Ectodermal cell (in vitro differentiated cells): Measurements from ENCODE around the gene TTC39B.

ENCODE experiments used
- H3K27ac ChIP-seq: 2 replicates; pipeline ENCODE4 v1.7.0; 2013; ENCODE audit warnings: mild to moderate bottlenecking, low read depth, low read length; ENCODE audit not compliant: insufficient read depth, poor library complexity, severe bottlenecking
- H3K27me3 ChIP-seq: 2 replicates; pipeline ENCODE4 v1.7.0; 2013; ENCODE audit warnings: mild to moderate bottlenecking, low read length; ENCODE audit not compliant: insufficient read depth, control insufficient read depth, poor library complexity, severe bottlenecking
- H3K36me3 ChIP-seq: one replicate; pipeline ENCODE4 v1.7.0; 2013; ENCODE audit warnings: low read length; ENCODE audit not compliant: control insufficient read depth, insufficient read depth
- H3K4me1 ChIP-seq: one replicate; pipeline ENCODE4 v1.7.0; 2013; ENCODE audit warnings: low read length; ENCODE audit not compliant: control insufficient read depth, insufficient read depth
- H3K4me3 ChIP-seq: 2 replicates; pipeline ENCODE4 v1.7.0; 2013; ENCODE audit warnings: low read depth, low read length, control low read depth; ENCODE audit not compliant: insufficient read depth
- H3K9me3 ChIP-seq: 2 replicates; pipeline ENCODE4 v1.7.0; 2013; ENCODE audit warnings: mild to moderate bottlenecking, low read length, moderate library complexity; ENCODE audit not compliant: control insufficient read depth
- WGBS, 2 experiments: methylation state at CpG; one replicate each; pipeline ENCODE4 v1.1.7; 2013; ENCODE audit warnings: missing lambda C conversion rate in 2 of 2; 5-methylcytosine and 5-hydroxymethylcytosine counted together

TTC39B gene

DNA sequence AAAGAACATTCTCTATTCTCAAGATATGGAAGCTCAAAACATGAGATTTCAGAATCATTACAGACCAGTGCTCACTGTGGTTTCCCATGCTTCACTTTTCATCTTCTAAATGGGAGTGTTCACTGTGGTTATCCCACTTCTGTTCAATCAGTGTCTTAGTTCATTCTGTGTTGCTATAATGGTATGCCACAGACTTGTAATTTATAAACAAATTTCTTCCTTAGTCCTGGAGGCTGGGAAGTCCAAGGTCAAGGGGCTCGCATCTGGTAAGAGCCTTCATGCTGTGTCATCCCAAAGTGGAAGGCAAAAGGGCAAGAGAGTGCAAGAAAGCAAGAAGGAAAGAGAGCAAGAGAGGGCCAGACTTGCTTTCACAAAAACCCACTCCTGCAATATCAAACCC lies 146.3 kb downstream of the TTC39B start:
- H3K27me3 ChIP-seq: no peaks in the 10 kb centered on the region
- no peak overlapping the region for H3K4me3 ChIP-seq
- 85 to 100% methylated on average over 1 of the region's 1 CpG for WGBS, 2 experiments
- no peaks in the 10 kb centered on the region for H3K4me1 ChIP-seq
- H3K9me3 ChIP-seq: no peaks in the 10 kb centered on the region
- no peaks in the 10 kb centered on the region for H3K36me3 ChIP-seq
- no peak overlapping the region for H3K27ac ChIP-seq

DNA sequence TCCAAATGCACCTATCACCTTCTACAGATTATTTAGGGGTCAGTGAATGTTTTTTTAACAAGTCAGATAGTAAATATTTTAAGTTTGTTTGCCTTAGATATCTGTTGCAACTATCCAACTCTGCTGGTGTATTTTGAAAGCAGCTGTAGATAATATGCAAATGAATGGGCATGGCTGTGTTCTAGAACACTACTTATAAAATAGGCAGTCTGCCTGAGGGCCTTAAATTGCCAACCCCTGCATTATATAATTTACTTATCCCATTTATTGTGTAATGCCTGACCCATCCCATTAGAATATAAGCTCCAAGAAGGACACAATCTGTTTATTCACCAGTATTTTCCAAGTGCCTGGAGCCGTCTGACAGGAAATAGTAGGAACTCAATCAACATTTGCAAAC lies 149.0 kb downstream of the TTC39B start:
- WGBS, 2 experiments: 93 to 94% methylated on average over 1 of the region's 1 CpG
- Histone ChIP-seq H3K4me3 (no peak overlapping the region), H3K36me3 (no peaks in the 10 kb centered on the region)

DNA sequence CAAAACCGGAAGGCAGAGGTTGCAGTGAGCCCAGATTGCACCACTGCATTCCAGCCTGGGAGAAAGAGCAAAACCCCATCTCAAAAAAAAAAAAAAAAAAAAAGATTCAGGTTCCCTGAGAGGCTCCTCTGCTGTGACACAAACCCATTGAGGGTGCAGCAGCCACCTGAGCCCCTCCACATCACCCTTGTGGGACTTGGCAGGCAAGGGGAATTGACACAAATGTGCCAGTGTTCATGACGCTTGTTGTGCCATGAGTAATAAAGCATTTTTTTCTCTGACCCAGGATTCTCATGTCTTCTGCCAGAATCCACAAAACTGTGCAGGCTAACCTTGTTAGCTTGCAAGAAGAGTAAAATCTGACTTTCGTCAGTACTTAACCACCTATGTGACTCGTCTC lies 149.6 kb downstream of the TTC39B start:
- Histone ChIP-seq H3K9me3 (no peaks in the 10 kb centered on the region), H3K27me3 (no peaks in the 10 kb centered on the region), H3K36me3 (no peaks in the 10 kb centered on the region), H3K4me3 (no peak overlapping the region), H3K27ac (no peak overlapping the region), H3K4me1 (no peaks in the 10 kb centered on the region)
- WGBS, 2 experiments: 83 to 85% methylated on average over 4 of the region's 4 CpGs

More for the DNA sequence above, 149.0 kb downstream of the TTC39B start:
- no peaks in the 10 kb centered on the region for H3K9me3 ChIP-seq
- no peak overlapping the region for H3K27ac ChIP-seq
- no peaks in the 10 kb centered on the region for H3K27me3 ChIP-seq
- H3K4me1 ChIP-seq: no peaks in the 10 kb centered on the region

DNA sequence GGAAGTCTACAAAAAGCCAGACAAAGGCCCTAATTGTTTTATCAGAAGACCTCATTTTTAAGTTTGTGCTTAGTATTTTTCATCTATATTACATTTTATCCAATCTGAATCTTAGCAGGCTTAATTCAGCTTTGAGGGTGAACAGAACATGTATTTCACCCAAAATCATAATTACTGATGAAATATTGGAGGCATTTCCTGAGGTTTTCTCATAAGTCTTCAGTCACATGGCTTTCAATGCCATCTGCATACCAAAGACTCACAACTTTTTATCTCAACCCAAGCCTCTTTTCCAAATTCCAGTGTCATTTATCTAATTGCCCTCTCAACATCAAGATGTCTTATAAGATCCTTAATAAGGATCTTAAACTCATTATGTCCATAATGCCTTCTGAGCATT lies 150.8 kb downstream of the TTC39B start:
- H3K4me3 ChIP-seq: no peak overlapping the region
- H3K4me1 ChIP-seq: no peaks in the 10 kb centered on the region
- no peaks in the 10 kb centered on the region for H3K36me3 ChIP-seq
- no peaks in the 10 kb centered on the region for H3K27me3 ChIP-seq
- no peaks in the 10 kb centered on the region for H3K9me3 ChIP-seq
- no peak overlapping the region for H3K27ac ChIP-seq

DNA sequence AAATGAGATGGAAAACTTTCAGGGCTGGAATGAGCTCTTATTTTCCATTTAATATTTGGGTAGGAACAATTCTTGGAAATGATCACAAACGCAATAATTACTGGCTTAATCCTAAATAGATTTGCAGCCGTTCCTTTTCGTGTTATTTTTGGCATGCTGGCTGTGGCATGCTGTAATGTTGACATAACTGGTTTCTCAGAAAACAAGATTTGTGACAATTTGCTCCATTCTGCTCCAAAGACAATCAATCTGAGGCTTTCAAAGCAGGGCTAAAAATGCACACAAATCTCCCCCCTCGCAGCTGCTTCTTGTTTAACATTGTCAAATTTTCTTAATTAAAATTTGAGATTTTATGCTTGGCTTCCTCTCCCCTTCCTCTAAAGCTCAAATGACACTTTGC lies 151.2 kb downstream of the TTC39B start:
- Histone ChIP-seq H3K27me3 (no peaks in the 10 kb centered on the region), H3K27ac (no peak overlapping the region), H3K36me3 (no peaks in the 10 kb centered on the region), H3K4me3 (no peak overlapping the region), H3K4me1 (no peaks in the 10 kb centered on the region), H3K9me3 (no peaks in the 10 kb centered on the region)
- WGBS, 2 experiments: 85 to 86% methylated on average over 4 of the region's 4 CpGs

DNA sequence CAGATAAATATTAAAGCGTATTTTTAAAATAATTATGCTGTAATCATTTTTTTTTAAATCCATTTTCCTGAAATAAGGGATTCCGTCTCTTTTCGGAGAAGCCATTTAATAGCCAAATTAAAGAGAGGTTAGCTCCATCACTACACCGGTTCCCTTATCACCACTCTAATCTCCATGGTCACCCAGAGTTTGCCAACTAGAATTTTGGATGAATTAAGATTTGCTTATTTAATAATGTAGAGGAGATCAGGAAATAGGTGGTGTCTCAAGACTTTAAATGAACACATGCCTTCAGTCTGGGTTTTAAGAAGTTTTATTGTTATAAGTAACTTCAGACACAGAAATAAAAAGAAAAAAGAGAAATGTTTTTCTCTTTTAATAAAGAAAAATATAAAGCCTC lies 151.7 kb downstream of the TTC39B start:
- Histone ChIP-seq H3K27me3 (no peaks in the 10 kb centered on the region), H3K4me3 (no peak overlapping the region), H3K9me3 (no peaks in the 10 kb centered on the region), H3K36me3 (no peaks in the 10 kb centered on the region), H3K27ac (no peak overlapping the region), H3K4me1 (no peaks in the 10 kb centered on the region)
- WGBS, 2 experiments: 89 to 100% methylated on average over 2 to 4 of the region's 4 CpGs

DNA sequence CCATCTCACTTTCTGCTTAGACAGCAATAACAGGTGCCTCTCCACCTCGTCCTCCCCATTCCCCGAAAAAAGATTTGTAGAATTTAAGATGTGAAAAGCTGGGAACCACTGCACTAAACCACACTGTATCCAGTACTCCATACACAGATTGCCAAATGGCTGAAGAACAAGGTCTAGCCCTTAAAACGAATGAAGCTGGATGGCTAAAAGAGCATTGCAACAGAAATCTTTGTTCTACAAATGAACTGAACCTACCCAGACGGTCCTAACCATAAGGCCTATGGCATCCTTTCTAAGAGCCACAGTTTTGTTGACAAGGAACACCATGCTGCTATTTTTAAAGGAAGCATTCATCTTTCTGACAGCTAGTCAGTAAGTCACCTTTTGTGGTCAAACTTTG lies 152.3 kb downstream of the TTC39B start:
- 83 to 88% methylated on average over 2 to 4 of the region's 4 CpGs for WGBS, 2 experiments
- no peaks in the 10 kb centered on the region for H3K27me3 ChIP-seq
- no peaks in the 10 kb centered on the region for H3K9me3 ChIP-seq
- no peaks in the 10 kb centered on the region for H3K4me1 ChIP-seq
- H3K27ac ChIP-seq: no peak overlapping the region
- H3K4me3 ChIP-seq: no peak overlapping the region
- H3K36me3 ChIP-seq: no peaks in the 10 kb centered on the region

DNA sequence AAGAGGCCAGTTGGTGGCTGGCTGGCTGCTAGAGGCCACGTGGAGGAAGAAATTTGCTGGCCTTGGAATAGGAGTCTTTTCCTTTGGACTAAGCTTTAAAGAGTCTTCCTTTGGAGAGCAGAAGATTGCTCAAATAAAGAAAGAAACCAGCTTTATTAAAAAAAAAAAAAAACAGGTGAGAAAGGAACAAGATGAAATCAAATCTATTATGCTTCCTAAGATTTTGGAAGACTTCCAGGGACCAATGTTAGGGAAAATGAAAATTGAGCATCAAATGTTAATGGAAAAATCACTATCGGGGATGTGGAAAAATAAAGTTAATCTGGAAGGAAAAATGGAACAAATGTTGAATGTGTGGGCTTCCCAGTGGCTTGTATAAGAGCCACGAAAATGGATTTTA lies 153.1 kb downstream of the TTC39B start:
- no peaks in the 10 kb centered on the region for H3K36me3 ChIP-seq
- H3K27me3 ChIP-seq: no peaks in the 10 kb centered on the region
- H3K4me3 ChIP-seq: no peak overlapping the region
- H3K27ac ChIP-seq: no peak overlapping the region
- no peaks in the 10 kb centered on the region for H3K4me1 ChIP-seq
- 87 to 88% methylated on average over 3 of the region's 3 CpGs for WGBS, 2 experiments
- no peaks in the 10 kb centered on the region for H3K9me3 ChIP-seq

DNA sequence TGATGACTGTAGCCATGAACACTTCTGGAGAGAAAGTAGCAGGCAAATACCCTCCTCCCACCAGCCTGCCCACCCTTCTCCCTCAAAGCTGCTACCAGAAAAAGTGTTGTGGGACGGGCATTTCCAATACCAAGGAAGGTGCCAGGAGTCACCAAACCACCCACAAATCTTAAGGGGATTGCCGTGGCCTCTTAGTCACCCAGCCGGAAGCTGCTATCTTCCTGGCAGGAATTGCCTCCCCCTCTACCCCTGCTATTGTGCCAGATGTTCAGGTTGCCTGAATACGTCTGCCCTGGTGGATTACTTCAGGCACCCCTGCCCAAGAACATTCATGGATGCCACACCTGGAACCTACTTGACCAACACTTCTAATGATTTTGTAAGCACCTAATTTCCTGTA lies 156.1 kb downstream of the TTC39B start:
- 93 to 96% methylated on average over 4 of the region's 4 CpGs for WGBS, 2 experiments
- Histone ChIP-seq H3K9me3 (no peaks in the 10 kb centered on the region), H3K27ac (no peak overlapping the region), H3K4me1 (peaks cover 2% of the 10 kb centered on the region), H3K4me3 (no peak overlapping the region), H3K27me3 (no peaks in the 10 kb centered on the region), H3K36me3 (no peaks in the 10 kb centered on the region)

DNA sequence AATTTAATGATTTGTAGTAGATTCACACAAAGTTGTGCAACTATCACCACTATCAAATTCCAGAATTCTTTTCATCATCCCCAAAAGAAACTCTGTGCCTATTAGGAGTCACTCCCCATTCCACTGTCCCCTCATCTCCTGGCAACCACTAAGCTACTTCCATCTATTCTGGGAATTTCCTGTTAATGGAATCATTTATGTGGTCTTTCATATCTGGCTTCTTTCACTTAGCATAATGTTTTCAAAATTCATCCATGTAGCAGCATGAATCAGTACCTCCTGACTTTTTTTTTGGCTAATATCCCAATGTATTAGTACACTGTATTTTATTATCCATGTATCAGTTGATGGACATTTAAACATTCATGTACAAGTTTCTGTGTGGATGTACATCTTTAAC lies 157.6 kb downstream of the TTC39B start:
- H3K9me3 ChIP-seq: no peaks in the 10 kb centered on the region
- H3K27ac ChIP-seq: no peak overlapping the region
- no peaks in the 10 kb centered on the region for H3K27me3 ChIP-seq
- H3K4me3 ChIP-seq: no peak overlapping the region
- H3K4me1 ChIP-seq: peaks cover 5% of the 10 kb centered on the region
- no peaks in the 10 kb centered on the region for H3K36me3 ChIP-seq

DNA sequence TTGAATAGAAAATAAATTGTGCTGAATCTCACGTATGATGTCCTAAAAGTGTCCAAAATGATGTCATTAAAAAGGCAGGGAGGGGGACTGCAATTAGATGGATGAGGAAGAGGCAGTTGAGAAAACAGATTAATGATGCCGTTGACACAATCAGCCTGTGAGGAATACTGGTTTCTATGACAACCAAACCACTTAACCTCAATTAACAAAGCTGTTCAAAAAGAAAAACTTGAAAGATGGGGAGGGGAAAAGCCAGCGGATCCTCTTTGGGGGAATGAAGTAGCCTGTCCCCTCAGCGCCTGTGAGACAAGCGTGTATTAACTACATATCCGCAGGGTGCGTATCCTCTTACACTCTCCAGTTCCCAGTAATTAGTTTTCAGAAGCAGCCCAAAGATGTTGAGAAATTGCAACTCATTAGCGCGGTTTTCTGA lies 160.7 kb downstream of the TTC39B start:
- 88 to 89% methylated on average over 8 to 9 of the region's 9 CpGs for WGBS, 2 experiments
- Histone ChIP-seq H3K4me3 (no peak overlapping the region), H3K4me1 (peaks cover 5% of the 10 kb centered on the region), H3K27ac (no peak overlapping the region), H3K36me3 (no peaks in the 10 kb centered on the region), H3K9me3 (no peaks in the 10 kb centered on the region), H3K27me3 (no peaks in the 10 kb centered on the region)
